Mesothelial cell of epicardium (in vitro differentiated cells): ENCODE results near the gene BARX2. TPM values are rescaled to one million over a fixed set of nuclear protein-coding genes. Genes with fewer than 3 reads are reported as not detected.
A peak's percentile ranks its signal among the peaks of the same experiment; 100 is the strongest.

Experiments
- DNase-seq, 2 experiments: peaks; one replicate each; pipeline ENCODE4 v3.0.0; 2021; ENCODE audit warnings: low spot score in 2 of 2; ENCODE audit not compliant: unreplicated experiment in 2 of 2
- H3K27ac Mint-ChIP-seq: 2 replicates; pipeline ENCODE4 v1.8.0; 2021; ENCODE audit warnings: mixed read lengths
- H3K27me3 Mint-ChIP-seq: 2 replicates; pipeline ENCODE4 v1.8.0; 2021; ENCODE audit warnings: low read depth, mixed read lengths
- H3K36me3 Mint-ChIP-seq: 2 replicates; pipeline ENCODE4 v1.8.0; 2021; ENCODE audit warnings: mixed read lengths
- H3K4me1 Mint-ChIP-seq: 2 replicates; pipeline ENCODE4 v1.8.0; 2021; ENCODE audit warnings: mixed read lengths
- H3K4me3 Mint-ChIP-seq: 2 replicates; pipeline ENCODE4 v1.8.0; 2021; ENCODE audit warnings: mild to moderate bottlenecking, moderate library complexity, mixed read lengths
- H3K9me3 Mint-ChIP-seq: 2 replicates; pipeline ENCODE4 v1.8.0; 2021; ENCODE audit warnings: mixed read lengths
- total RNA-seq: library from RNA; stranded (reverse); gene quantifications from 3 replicates; pipeline ENCODE4 v1.2.1, GENCODE V29; 2021
- TF ChIP-seq, protein P1 (sequence below): fragments of 200-600 bp; sonication (generic); IDR thresholded peaks from one replicate; pipeline ENCODE4 v1.5.0; 2021; ENCODE audit warnings: antibody characterized with exemption; ENCODE audit not compliant: unreplicated experiment

The BARX2 gene
- total RNA-seq, 1 donor from 2014 or later: 69.9 TPM

DNA sequence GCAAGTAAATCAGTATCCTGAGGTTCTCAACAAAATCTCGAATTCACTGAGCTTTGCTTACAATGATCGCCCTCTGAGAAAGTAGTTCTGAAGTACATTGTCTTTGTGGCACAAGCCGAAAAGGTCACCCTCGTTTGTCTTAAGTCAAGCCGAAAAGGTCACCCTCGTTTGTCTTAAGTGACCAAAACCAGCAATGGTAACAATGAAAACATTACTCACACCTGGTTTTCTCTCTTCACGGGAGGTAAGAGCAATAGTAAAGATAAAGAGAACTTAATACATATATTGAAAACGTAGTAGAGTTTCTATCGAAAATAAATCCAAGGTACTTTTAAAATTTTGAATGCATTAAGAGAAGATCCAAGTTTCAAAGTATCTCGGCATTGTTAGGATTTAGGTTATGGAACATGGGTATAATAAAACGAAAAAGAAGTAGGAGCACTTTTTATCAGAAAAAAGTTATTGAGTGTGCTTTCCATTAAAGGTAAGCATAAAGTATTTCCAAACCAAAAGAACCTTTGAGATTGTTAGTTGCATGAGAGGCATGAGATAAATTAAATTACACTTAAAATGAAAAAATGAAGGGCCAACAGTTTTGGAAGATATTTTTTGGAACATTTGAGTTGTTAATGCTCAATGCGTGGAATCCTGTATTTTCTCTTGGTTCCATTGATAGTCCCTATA lies 1.2 kb downstream of the BARX2 start:
- Mint-ChIP-seq H3K36me3 (no peaks in the 10 kb centered on the region), H3K27ac (peak overlapping the region; percentile 98), H3K27me3 (peaks cover 50% of the 10 kb centered on the region), H3K9me3 (no peaks in the 10 kb centered on the region), H3K4me1 (peaks cover 70% of the 10 kb centered on the region), H3K4me3 (peak overlapping the region; percentile 93)
- TF ChIP-seq, protein P1, sequence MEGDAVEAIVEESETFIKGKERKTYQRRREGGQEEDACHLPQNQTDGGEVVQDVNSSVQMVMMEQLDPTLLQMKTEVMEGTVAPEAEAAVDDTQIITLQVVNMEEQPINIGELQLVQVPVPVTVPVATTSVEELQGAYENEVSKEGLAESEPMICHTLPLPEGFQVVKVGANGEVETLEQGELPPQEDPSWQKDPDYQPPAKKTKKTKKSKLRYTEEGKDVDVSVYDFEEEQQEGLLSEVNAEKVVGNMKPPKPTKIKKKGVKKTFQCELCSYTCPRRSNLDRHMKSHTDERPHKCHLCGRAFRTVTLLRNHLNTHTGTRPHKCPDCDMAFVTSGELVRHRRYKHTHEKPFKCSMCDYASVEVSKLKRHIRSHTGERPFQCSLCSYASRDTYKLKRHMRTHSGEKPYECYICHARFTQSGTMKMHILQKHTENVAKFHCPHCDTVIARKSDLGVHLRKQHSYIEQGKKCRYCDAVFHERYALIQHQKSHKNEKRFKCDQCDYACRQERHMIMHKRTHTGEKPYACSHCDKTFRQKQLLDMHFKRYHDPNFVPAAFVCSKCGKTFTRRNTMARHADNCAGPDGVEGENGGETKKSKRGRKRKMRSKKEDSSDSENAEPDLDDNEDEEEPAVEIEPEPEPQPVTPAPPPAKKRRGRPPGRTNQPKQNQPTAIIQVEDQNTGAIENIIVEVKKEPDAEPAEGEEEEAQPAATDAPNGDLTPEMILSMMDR: no peak
- no peak for DNase-seq

DNA sequence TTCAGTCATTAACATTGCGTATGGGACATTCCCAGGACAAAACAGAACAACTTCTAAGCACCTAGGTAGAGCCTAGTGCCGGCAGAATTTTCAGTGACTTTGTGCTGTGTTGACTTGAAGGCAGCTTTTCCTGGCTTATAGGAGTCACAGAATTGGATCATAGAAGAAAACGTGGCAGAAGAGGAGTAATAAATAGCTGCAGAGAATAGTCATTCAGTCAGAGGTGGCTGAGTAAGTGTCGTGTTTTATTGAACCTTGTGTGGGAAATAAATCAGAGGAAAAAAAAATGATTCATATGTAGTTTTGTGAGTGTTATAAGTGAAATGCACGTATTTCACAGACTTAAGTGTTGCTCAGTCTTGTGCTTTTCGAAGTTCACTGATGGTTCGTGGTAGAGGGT lies 2.1 kb downstream of the BARX2 start:
- peaks cover 41% of the 10 kb centered on the region for H3K27me3 Mint-ChIP-seq
- no peaks in the 10 kb centered on the region for H3K36me3 Mint-ChIP-seq
- H3K9me3 Mint-ChIP-seq: no peaks in the 10 kb centered on the region
- peaks cover 64% of the 10 kb centered on the region for H3K4me1 Mint-ChIP-seq
- no peak for DNase-seq
- H3K4me3 Mint-ChIP-seq: peak overlapping the region; percentile 93
- H3K27ac Mint-ChIP-seq: peak overlapping the region; percentile 57
- TF ChIP-seq, protein P1: no peak

DNA sequence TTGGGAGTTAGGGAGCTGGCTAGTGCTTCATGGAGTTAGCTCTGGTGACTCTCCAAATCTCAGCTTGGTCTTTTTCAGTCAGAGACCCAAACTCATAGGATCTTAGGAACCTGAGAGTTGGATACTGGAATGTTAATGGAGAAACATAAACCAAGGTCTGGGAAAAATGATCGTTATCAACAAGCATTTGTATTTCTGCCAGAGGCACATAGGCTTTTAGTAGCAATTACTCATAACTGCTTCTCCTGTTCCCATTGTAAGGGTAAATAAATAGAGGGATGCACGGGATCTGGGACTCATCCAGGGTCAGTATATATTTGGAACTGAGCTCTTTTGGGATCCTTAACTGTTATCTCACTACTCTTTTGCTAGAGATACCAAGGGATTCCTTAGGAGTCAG lies 4.8 kb downstream of the BARX2 start:
- Mint-ChIP-seq H3K4me1 (peaks cover 74% of the 10 kb centered on the region), H3K27me3 (peaks cover 17% of the 10 kb centered on the region), H3K36me3 (no peaks in the 10 kb centered on the region), H3K4me3 (peak overlapping the region; percentile 93), H3K9me3 (no peaks in the 10 kb centered on the region), H3K27ac (peak overlapping the region; percentile 57)
- TF ChIP-seq, protein P1: no peak
- no peak for DNase-seq

DNA sequence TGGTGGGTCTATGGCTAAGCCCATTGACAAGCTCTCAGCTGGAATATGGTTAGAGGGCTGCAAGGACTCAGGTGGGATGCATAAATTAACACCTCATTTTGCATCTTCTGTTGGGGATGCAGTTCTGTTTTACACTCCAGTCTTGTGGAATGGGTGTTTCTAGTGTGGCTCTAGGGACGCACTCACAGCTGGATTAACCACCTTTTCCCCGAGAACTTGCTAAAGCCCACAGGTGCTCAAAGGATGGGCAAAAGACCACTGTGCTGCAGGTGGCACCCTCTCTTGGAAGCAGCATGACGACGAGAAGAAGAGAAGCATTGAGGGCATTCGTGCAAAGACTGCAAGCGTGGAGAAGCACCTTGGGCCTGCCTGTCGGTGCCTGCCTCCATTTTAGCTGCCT lies 6.9 kb downstream of the BARX2 start:
- TF ChIP-seq, protein P1: no peak

DNA sequence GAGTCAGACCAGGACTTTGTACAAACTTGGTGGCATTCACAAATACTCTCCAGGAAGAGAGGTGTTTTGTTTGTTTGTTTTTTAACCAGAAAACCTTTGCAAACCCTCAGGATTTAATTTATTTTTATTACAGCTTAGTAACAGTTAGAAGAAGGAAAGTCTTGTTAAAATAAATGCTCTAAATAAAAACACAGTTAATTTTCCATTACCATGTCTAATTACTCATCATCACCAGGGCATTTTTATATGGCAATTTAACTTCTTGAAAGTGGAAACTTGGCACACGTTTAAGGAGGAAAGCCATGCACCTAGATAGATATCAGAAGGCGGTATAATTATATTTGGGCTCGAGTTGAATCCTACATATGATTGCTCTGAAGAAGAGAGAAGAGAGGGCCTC lies 7.4 kb downstream of the BARX2 start:
- DNase-seq: no peak
- Mint-ChIP-seq H3K27ac (peak overlapping the region; percentile 17), H3K27me3 (peaks cover 2% of the 10 kb centered on the region), H3K9me3 (no peaks in the 10 kb centered on the region), H3K4me1 (peaks cover 77% of the 10 kb centered on the region), H3K4me3 (no peak overlapping the region), H3K36me3 (no peaks in the 10 kb centered on the region)
- TF ChIP-seq, protein P1: no peak

More for the DNA sequence above, 6.9 kb downstream of the BARX2 start:
- no peak for DNase-seq
- Mint-ChIP-seq H3K27ac (peak overlapping the region; percentile 53), H3K4me3 (no peak overlapping the region), H3K4me1 (peaks cover 78% of the 10 kb centered on the region), H3K27me3 (peaks cover 5% of the 10 kb centered on the region), H3K36me3 (no peaks in the 10 kb centered on the region), H3K9me3 (no peaks in the 10 kb centered on the region)
